DND-41 (cell line): ENCODE data around the gene IL10.

Experiments used
- ATAC-seq: fragments of 200-7000 bp; cut with Tn5 transposase; 3 replicates; pipeline ENCODE4 v1.9.1; 2021; ENCODE audit warnings: low read depth; ENCODE audit not compliant: insufficient read depth
- DNase-seq: peaks from one replicate; pipeline ENCODE4 v3.0.0-alpha.2; 2020
- H2AFZ ChIP-seq: 2 replicates; pipeline ENCODE4 v1.6.0; 2012; ENCODE audit warnings: low read depth, low read length
- H3K27ac ChIP-seq: 2 replicates; pipeline ENCODE4 v1.5.1; 2012; ENCODE audit warnings: low read length, inconsistent platforms
- H3K27me3 ChIP-seq: fragments of 200-600 bp; sonication (generic); 2 replicates; pipeline ENCODE4 v1.6.0; 2012; ENCODE audit warnings: low read length, mild to moderate bottlenecking, inconsistent platforms; ENCODE audit not compliant: insufficient read depth, poor library complexity
- H3K36me3 ChIP-seq: 2 replicates; pipeline ENCODE4 v1.5.1; 2012; ENCODE audit warnings: low read length, inconsistent platforms; ENCODE audit not compliant: insufficient read depth
- H3K4me1 ChIP-seq: 2 replicates; pipeline ENCODE4 v1.5.1; 2012; ENCODE audit warnings: mild to moderate bottlenecking, low read length; ENCODE audit not compliant: insufficient read depth
- H3K4me2 ChIP-seq: 2 replicates; pipeline ENCODE4 v1.6.0; 2012; ENCODE audit warnings: mild to moderate bottlenecking, moderate library complexity, low read length, inconsistent platforms; ENCODE audit not compliant: insufficient read depth
- H3K4me3 ChIP-seq, 2 experiments: fragments of 200-600 bp in 1 of 2; shearing (Covaris generic) in 1 of 2; 2 replicates each; pipeline ENCODE4 v1.5.1; 2012 to 2016; ENCODE audit warnings: inconsistent platforms in 2 of 2, low read length in 2 of 2, mild to moderate bottlenecking in 2 of 2, low read depth in 1 of 2, moderate library complexity in 1 of 2
- H3K79me2 ChIP-seq: 2 replicates; pipeline ENCODE4 v1.6.0; 2012; ENCODE audit warnings: low read length, inconsistent platforms; ENCODE audit not compliant: insufficient read depth
- H3K9ac ChIP-seq: 2 replicates; pipeline ENCODE4 v1.6.0; 2012; ENCODE audit warnings: low read depth, mild to moderate bottlenecking, inconsistent platforms, low read length, moderate library complexity
- H3K9me3 ChIP-seq: 2 replicates; pipeline ENCODE4 v1.5.1; 2012; ENCODE audit warnings: low read length, moderate library complexity, mild to moderate bottlenecking, inconsistent platforms; ENCODE audit not compliant: insufficient read depth, severe bottlenecking
- H4K20me1 ChIP-seq: 2 replicates; pipeline ENCODE4 v1.6.0; 2012; ENCODE audit warnings: low read length; ENCODE audit not compliant: insufficient read depth
- EZH2 ChIP-seq: IDR thresholded peaks from 3 replicates; pipeline ENCODE4 v1.6.1; 2012; ENCODE audit warnings: borderline replicate concordance, low read depth, mild to moderate bottlenecking, moderate library complexity, low read length, inconsistent platforms; ENCODE audit not compliant: severe bottlenecking
- TF ChIP-seq, protein P1 (sequence below): IDR thresholded peaks from 2 replicates; pipeline ENCODE4 v1.5.1; 2012; ENCODE audit warnings: borderline replicate concordance, low read length, moderate library complexity, mild to moderate bottlenecking; ENCODE audit not compliant: poor library complexity, severe bottlenecking; ENCODE audit errors: extremely low read depth

IL10 gene

DNA sequence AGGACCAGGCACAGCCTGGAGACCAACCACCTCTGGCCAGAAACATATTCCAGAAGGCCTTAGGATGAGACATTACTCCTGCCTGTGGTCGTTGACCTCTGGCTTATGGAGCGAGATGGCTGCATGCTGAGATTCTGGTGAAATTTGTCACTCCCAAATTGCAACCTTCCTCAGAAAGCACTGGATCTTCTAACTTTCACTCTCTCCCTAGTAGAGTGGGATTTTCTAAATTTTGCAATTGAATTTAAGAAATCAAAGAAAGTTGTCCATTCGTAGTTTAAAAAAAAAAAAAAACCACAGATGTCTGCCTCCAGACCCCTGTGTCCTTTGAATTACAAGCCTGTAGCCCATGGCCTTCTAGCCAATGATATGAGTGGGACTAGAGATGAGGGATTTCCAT is 28.6 kb upstream of the IL10 start:
- Histone ChIP-seq H3K4me1 (peaks cover 22% of the 10 kb centered on the region), H3K4me3 (no peak overlapping the region), H3K79me2 (no peaks in the 10 kb centered on the region), H3K36me3 (no peaks in the 10 kb centered on the region), H3K27me3 (no peaks in the 10 kb centered on the region), H4K20me1 (no peaks in the 10 kb centered on the region), H2AFZ (no peak overlapping the region), H3K4me2 (no peak overlapping the region), H3K9me3 (no peaks in the 10 kb centered on the region), H3K27ac (no peak overlapping the region), H3K9ac (no peak overlapping the region)
- ATAC-seq (no peak), DNase-seq (no peak)
- no peak for TF ChIP-seq EZH2
- TF ChIP-seq, protein P1, sequence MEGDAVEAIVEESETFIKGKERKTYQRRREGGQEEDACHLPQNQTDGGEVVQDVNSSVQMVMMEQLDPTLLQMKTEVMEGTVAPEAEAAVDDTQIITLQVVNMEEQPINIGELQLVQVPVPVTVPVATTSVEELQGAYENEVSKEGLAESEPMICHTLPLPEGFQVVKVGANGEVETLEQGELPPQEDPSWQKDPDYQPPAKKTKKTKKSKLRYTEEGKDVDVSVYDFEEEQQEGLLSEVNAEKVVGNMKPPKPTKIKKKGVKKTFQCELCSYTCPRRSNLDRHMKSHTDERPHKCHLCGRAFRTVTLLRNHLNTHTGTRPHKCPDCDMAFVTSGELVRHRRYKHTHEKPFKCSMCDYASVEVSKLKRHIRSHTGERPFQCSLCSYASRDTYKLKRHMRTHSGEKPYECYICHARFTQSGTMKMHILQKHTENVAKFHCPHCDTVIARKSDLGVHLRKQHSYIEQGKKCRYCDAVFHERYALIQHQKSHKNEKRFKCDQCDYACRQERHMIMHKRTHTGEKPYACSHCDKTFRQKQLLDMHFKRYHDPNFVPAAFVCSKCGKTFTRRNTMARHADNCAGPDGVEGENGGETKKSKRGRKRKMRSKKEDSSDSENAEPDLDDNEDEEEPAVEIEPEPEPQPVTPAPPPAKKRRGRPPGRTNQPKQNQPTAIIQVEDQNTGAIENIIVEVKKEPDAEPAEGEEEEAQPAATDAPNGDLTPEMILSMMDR, result no peak

DNA sequence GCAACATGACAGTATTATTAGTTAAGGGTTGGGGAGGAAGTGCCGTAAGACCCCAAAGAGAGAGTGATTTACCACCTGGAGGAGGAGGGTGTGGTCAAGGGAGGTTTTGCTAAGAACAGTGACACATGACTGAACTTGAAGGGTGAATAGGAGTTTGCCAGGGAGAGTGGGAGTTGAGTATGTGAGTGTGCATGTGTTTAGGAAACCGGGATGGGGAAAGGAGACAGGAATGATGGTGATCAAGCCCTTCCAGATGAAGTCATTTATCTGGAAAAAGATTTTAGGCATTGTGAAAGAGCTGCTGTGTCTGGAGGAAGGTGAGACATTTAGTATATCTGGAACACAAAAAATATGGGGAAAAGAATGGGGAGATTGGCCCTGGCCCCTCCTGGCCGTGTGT is 28.1 kb upstream of the IL10 start:
- H3K9ac ChIP-seq, result no peak overlapping the region
- no peak overlapping the region for H3K4me2 ChIP-seq
- no peaks in the 10 kb centered on the region for H3K79me2 ChIP-seq
- H3K36me3 ChIP-seq, result no peaks in the 10 kb centered on the region
- TF ChIP-seq, protein P1, result no peak
- no peak for TF ChIP-seq EZH2
- no peak overlapping the region for H3K4me3 ChIP-seq
- H3K27ac ChIP-seq, result no peak overlapping the region
- H2AFZ ChIP-seq, result no peak overlapping the region
- H3K27me3 ChIP-seq, result no peaks in the 10 kb centered on the region
- no peaks in the 10 kb centered on the region for H4K20me1 ChIP-seq
- no peaks in the 10 kb centered on the region for H3K9me3 ChIP-seq
- DNase-seq (no peak), ATAC-seq (no peak)
- H3K4me1 ChIP-seq, result peaks cover 22% of the 10 kb centered on the region

DNA sequence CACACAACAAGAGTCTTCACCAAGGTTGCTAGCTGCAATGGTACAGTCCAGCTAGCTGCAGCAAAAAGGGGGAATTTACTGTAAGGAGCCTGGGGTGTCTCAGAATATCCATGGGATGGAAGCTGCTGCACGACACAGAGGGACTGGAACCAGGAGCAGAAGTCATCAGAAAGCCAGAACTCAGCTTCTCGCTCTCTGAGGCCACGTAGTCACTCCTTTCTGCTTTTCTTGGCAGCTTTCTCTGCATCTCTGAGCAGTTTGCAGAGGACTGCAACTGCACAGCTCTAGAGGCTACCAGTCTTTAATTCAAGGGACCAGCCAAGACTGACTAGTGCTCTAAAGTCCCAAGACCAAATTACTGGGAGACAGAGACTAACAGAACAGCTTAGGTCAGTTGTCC is 27.0 kb upstream of the IL10 start:
- Histone ChIP-seq H3K9ac (no peak overlapping the region), H3K4me2 (no peak overlapping the region)
- DNase-seq, result no peak

More for the DNA sequence above, 27.0 kb upstream of the IL10 start:
- Histone ChIP-seq H3K4me3 (no peak overlapping the region), H3K4me1 (peaks cover 20% of the 10 kb centered on the region), H4K20me1 (no peaks in the 10 kb centered on the region), H3K36me3 (no peaks in the 10 kb centered on the region), H3K27ac (no peak overlapping the region), H3K27me3 (no peaks in the 10 kb centered on the region), H3K79me2 (no peaks in the 10 kb centered on the region), H2AFZ (no peak overlapping the region), H3K9me3 (no peaks in the 10 kb centered on the region)
- TF ChIP-seq EZH2, result no peak
- TF ChIP-seq, protein P1, result no peak
- no peak for ATAC-seq
